ACC112 (cell line): ENCODE data around the gene LRRFIP1.

Experiments used
- H2AFZ ChIP-seq: fragments of 200-600 bp; sonication (generic); one replicate; pipeline ENCODE4 v1.6.0; 2017; ENCODE audit warnings: antibody characterized with exemption, low read length; ENCODE audit not compliant: unreplicated experiment
- H3K27ac ChIP-seq: fragments of 200-600 bp; sonication (generic); 2 replicates; pipeline ENCODE4 v1.5.1; 2014; ENCODE audit warnings: low read depth, mild to moderate bottlenecking, antibody characterized with exemption, low read length, moderate library complexity
- H3K27me3 ChIP-seq: fragments of 200-600 bp; sonication (generic); 2 replicates; pipeline ENCODE4 v1.6.1; 2014; ENCODE audit warnings: mild to moderate bottlenecking, antibody characterized with exemption, low read length, moderate library complexity, mixed read lengths; ENCODE audit not compliant: insufficient read depth
- H3K36me3 ChIP-seq: fragments of 200-600 bp; sonication (generic); 2 replicates; pipeline ENCODE4 v1.6.1; 2016; ENCODE audit warnings: mild to moderate bottlenecking, antibody characterized with exemption, low read length, moderate library complexity, mixed read lengths; ENCODE audit not compliant: insufficient read depth
- H3K4me1 ChIP-seq: fragments of 200-600 bp; sonication (generic); one replicate; pipeline ENCODE4 v1.6.1; 2016; ENCODE audit warnings: low read length, mixed read lengths; ENCODE audit not compliant: insufficient read depth, unreplicated experiment, control insufficient read depth
- H3K4me3 ChIP-seq: fragments of 200-600 bp; sonication (generic); 2 replicates; pipeline ENCODE4 v1.5.1; 2014; ENCODE audit warnings: mild to moderate bottlenecking, low read depth, low read length
- H3K79me2 ChIP-seq: fragments of 200-600 bp; sonication (generic); one replicate; pipeline ENCODE4 v1.6.0; 2016; ENCODE audit warnings: low read length; ENCODE audit not compliant: control insufficient read depth, unreplicated experiment, insufficient read depth

The LRRFIP1 gene

DNA sequence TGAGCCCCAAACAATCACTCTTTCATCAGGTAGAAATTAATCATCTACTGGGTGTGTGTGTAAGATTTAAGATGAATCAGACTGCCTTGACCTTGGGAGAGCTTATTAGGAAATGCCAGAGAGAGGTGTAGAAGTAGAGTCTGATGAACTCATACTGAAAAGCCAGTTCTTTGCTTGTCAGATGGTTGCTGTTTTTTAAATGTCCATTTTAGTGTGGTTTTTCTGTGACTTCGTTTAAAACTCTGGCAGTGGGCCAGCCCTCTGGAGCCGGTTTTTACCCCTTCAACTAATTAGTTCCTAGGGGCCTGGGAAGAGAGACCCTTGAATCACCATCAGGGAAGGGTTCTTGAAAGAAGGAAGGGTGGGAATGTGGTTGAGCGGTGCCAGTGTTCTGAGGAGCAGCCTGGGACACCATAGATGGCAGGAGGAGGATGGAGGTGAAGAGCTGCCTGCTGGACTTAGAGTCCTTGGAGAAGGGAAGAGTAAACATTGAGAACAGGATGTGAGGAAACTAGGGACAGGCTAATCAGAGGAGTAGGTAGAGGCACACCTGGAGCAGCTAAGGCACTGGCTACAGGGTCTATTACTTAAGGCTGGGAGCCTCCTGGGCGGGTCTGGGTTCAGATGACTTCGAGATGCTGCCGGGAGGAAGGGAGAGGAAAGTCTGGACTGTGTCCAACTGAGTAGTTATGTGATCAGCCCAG lies 66.1 kb downstream of the LRRFIP1 start:
- Histone ChIP-seq H3K79me2 (peaks cover 59% of the 10 kb centered on the region), H3K27ac (peak overlapping the region; percentile 87), H3K27me3 (no peaks in the 10 kb centered on the region), H3K36me3 (no peaks in the 10 kb centered on the region), H2AFZ (no peak overlapping the region), H3K4me3 (peak overlapping the region; percentile 92), H3K4me1 (peaks cover 65% of the 10 kb centered on the region)

DNA sequence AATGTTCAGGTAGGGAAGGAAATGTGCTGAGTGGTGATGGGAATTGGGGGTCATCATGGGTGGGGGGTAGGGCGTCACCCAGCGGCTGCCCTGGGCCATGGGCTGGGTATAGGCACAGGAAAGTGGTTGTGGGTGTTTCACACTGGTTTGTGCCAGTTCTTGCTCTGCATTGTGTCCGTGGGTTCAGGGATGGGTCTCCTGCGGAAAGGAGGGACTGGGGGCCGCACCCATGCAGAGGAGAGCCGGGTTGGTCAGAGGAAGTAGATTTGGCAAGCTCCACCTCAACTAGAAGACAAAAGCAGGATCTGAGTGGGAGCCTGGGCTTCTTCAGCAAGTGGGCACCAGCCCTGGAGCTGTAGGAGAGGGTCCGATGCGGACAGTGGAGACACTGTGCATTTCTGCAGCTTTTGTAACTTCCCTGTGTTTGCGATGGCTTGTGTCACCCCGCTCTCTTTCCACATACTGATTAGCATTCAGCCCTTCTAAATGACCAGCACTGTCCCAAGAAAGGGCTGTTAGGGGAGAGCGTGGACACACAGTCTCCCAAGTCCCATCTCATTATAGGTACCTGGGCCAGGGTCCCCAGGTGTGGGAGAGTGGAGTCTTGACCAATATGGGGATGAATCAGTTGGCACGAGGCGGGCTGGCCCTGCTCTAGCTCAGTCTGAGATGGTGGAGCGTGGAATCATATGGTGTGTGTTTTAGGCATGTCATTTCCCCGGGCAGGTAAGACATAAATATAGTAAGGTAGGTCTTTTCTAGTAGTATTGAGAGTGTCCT lies 67.2 kb downstream of the LRRFIP1 start:
- H3K4me3 ChIP-seq, result peak overlapping the region; percentile 92
- no peak overlapping the region for H2AFZ ChIP-seq
- H3K36me3 ChIP-seq, result no peaks in the 10 kb centered on the region
- H3K27me3 ChIP-seq, result no peaks in the 10 kb centered on the region
- peaks cover 69% of the 10 kb centered on the region for H3K79me2 ChIP-seq
- peak overlapping the region; percentile 87 for H3K27ac ChIP-seq
- H3K4me1 ChIP-seq, result peaks cover 54% of the 10 kb centered on the region

DNA sequence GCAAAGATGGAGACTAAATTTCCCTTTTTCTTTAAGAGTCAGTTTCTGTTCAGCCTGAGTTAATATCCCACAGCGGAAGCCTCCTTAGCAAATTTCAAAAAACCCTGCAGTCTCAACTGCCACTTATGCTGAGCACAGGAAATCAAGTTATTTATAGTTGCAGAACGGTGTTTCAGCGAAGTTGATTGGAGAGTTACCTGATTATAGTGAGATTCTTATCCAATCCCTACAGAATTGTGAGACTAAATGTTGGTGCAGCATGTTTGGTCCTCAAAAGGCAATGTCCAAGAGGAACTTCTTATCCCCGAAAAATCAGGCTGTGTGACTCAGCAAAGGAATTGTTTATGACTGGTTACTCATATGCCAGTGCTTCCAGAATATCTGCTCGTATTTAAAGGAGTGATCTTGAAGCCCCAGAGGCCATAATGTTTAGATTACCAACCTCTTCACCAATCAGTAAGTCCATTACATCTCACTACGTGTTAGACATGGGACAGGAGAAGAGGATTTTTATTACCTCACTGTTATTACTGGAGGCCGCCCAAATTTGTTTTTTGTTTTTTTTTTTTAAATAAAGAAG lies 67.9 kb downstream of the LRRFIP1 start:
- Histone ChIP-seq H3K79me2 (peaks cover 76% of the 10 kb centered on the region), H3K4me3 (peak overlapping the region; percentile 92), H3K36me3 (no peaks in the 10 kb centered on the region), H2AFZ (no peak overlapping the region), H3K27ac (peak overlapping the region; percentile 87), H3K4me1 (peaks cover 50% of the 10 kb centered on the region), H3K27me3 (no peaks in the 10 kb centered on the region)

DNA sequence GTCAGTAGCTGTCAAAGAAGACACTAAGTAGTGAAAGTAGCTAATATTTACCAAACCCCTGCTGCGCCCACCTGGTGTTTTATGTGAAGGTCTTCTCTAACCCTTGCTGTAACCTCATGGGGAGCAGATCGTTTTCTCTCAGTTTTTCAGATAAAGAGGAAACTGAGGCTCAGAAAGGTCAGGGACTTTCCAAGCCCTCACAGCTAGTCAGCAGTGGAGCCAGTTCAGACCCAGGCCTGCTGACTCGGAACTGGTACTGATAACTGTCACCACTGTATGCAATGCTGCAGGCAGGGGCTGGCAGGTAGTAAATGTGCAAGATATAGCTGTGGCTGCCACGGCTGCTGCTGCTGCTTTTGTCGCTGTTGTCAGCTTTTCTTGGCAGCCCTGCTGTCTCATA lies 69.1 kb downstream of the LRRFIP1 start:
- peaks cover 85% of the 10 kb centered on the region for H3K79me2 ChIP-seq
- no peak overlapping the region for H2AFZ ChIP-seq
- peak overlapping the region; percentile 87; the same call in 1 of the 2 replicates for H3K27ac ChIP-seq
- H3K4me3 ChIP-seq, result no peak overlapping the region
- H3K27me3 ChIP-seq, result no peaks in the 10 kb centered on the region
- no peaks in the 10 kb centered on the region for H3K36me3 ChIP-seq
- H3K4me1 ChIP-seq, result peaks cover 61% of the 10 kb centered on the region

DNA sequence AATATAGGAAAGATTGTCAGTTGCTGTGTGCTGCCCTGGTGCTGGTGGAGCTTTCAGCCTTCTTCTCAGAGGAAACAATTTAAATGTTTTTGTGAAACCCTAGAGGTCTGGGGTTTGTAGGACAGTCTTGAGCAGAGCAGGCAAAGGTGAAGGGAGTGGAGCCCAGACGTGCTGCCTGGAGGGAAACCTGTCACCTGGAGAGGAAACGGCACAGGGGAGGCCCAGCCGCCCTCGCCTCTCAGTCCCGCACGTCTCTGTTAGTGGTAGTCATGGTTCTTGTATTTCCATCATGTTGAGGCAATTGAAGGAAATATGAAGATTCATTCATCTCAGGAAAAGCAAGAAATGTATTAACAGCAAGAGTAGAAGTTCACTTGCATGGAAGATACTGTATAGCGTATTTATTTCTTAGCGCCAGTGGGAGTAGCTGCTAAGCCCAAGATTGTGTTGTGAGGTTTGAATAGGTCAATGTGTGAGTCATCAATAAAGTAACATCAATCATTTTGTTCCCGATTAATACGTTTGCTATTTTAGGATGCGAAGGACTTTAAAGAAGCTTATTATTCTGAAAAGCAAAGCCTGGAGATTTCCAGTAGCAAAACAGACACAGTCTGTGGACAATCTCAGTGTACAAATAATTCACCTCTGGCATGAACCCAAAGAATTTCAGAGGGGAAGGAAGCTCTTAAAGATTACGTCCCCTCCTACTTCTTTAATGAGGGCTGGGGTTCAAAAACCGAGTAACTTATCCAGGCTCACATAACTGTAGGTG lies 70.4 kb downstream of the LRRFIP1 start:
- H3K27me3 ChIP-seq, result no peaks in the 10 kb centered on the region
- H3K36me3 ChIP-seq, result no peaks in the 10 kb centered on the region
- peaks cover 74% of the 10 kb centered on the region for H3K4me1 ChIP-seq
- no peak overlapping the region for H2AFZ ChIP-seq
- peaks cover 91% of the 10 kb centered on the region for H3K79me2 ChIP-seq
- no peak overlapping the region for H3K27ac ChIP-seq
- no peak overlapping the region for H3K4me3 ChIP-seq

DNA sequence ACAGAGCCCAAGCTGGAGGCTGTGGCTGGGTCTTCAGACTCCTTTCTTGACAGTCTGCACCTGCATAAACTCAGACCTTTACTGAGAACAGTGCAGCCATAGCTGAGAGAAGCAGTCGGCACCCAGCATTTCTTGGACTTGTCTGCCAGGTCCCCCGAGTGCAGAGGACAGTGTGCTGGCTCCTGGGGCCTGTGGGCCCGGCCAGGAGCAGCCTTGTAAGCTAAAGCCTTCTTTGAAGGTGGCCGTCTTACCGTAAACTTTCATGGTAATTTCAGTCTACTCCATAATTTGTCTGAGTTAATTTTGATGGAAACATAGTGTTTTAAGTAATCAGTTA lies 70.9 kb downstream of the LRRFIP1 start:
- H3K36me3 ChIP-seq, result no peaks in the 10 kb centered on the region
- no peak overlapping the region for H3K4me3 ChIP-seq
- H3K27me3 ChIP-seq, result no peaks in the 10 kb centered on the region
- H3K27ac ChIP-seq, result no peak overlapping the region
- H3K79me2 ChIP-seq, result peaks cover 89% of the 10 kb centered on the region
- H3K4me1 ChIP-seq, result peaks cover 80% of the 10 kb centered on the region
- no peak overlapping the region for H2AFZ ChIP-seq

- Histone ChIP-seq H3K79me2 (peaks cover 88% of the 10 kb centered on the region), H3K4me1 (peaks cover 80% of the 10 kb centered on the region), H3K4me3 (no peak overlapping the region), H2AFZ (no peak overlapping the region), H3K36me3 (no peaks in the 10 kb centered on the region), H3K27ac (peak overlapping the region; percentile 78; the same call in 1 of the 2 replicates), H3K27me3 (no peaks in the 10 kb centered on the region)
Measured at GRCh38 chr2:237699870-237700511, 72.6 kb downstream of the LRRFIP1 start.

GRCh38 chr2:237700512-237701032 lies 73.2 kb downstream of the LRRFIP1 start:
- peaks cover 79% of the 10 kb centered on the region for H3K4me1 ChIP-seq
- no peaks in the 10 kb centered on the region for H3K27me3 ChIP-seq
- no peaks in the 10 kb centered on the region for H3K36me3 ChIP-seq
- no peak overlapping the region for H2AFZ ChIP-seq
- peak overlapping the region; percentile 78 for H3K27ac ChIP-seq
- peaks cover 91% of the 10 kb centered on the region for H3K79me2 ChIP-seq
- H3K4me3 ChIP-seq, result no peak overlapping the region

DNA sequence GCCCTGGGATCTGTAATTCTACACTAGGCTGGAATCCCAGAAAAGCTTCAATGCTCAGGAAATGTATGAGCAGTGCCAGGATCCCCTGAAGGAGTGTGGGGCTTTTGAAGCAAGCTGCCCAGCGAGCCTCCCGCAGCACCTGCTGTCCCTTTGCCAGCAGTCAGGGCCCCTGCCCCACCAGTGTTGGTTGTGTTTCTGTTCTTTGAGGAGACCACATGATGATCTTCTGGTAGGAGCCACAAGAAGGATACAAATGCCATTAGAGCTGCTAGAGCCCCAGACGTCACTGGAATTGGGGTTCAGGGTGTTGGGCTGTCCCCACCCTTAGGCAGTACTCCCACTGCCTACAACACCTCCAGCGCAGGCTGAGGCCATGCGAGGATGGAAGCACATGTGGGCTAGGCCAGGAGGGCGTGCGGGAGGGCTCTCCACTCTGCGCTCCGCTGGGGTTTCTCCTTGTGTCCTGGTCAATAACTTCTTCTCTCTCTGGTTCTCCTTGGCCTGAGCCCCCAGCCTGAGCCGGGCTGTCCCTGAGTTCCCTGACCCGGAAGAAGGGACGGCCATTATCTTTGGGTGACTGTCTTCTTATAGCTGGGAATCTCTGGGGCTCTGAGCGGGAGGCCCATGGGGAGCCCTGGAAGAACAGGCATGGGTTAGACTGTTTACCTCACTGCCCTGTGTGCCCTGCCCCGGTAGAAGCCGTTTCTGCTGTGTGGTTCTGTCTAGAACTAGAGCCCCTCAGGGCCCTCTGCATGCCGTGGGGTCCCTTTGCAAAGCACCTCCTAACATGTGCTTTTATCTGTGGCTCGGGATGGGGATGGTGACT lies 73.9 kb downstream of the LRRFIP1 start:
- Histone ChIP-seq H3K36me3 (no peaks in the 10 kb centered on the region), H3K4me3 (no peak overlapping the region), H3K27me3 (no peaks in the 10 kb centered on the region), H3K27ac (peak overlapping the region; percentile 78), H3K79me2 (peaks cover 91% of the 10 kb centered on the region), H2AFZ (no peak overlapping the region), H3K4me1 (peaks cover 72% of the 10 kb centered on the region)
